Neural progenitor cell (in vitro differentiated cells): ENCODE results near the gene NCKAP1.

Experiments
- CTCF ChIP-seq: fragments of 200-600 bp; sonication (generic); IDR thresholded peaks from 2 replicates; pipeline ENCODE4 v1.5.1; 2017; ENCODE audit warnings: antibody characterized with exemption, mild to moderate bottlenecking
- EZH2 ChIP-seq: fragments of 200-600 bp; sonication (generic); IDR thresholded peaks from 2 replicates; pipeline ENCODE4 v1.6.1; 2017; ENCODE audit warnings: antibody characterized with exemption, mild to moderate bottlenecking, moderate library complexity
- EZH2phosphoT487 ChIP-seq: fragments of 200-600 bp; sonication (generic); IDR thresholded peaks from 2 replicates; pipeline ENCODE4 v1.6.1; 2017; ENCODE audit warnings: antibody characterized with exemption

GRCh38 chr2:182911813-182912517, 126.3 kb downstream of the NCKAP1 start:
- no peak for TF ChIP-seq CTCF
- no peak for TF ChIP-seq EZH2phosphoT487
- no peak for TF ChIP-seq EZH2
